Forelimb muscle (tissue), 1 donor: ENCODE measurements around the gene TJP2. TPM values are rescaled to one million over a fixed set of nuclear protein-coding genes. Genes with fewer than 3 reads are reported as not detected.

Experiments used
- DNase-seq: peaks from one replicate; pipeline ENCODE4 v3.0.0-alpha.2; 2013; ENCODE audit warnings: low read depth
- polyA plus RNA-seq: library from polyadenylated mRNA; unstranded; fragments of 120-200 nt; gene quantifications from one replicate; pipeline ENCODE4 v1.2.1, GENCODE V29; 2013; ENCODE audit not compliant: insufficient read length

The TJP2 gene
- polyA plus RNA-seq, 1 donor = 9.7 TPM

- no peak for DNase-seq
These were observed 58.1 kb downstream of the TJP2 start for GRCh38 chr9:69232135-69232534.

GRCh38 chr9:69234683-69235082 lies 60.6 kb downstream of the TJP2 start:
- no peak for DNase-seq

GRCh38 chr9:69236188-69236587 lies 62.1 kb downstream of the TJP2 start:
- no peak for DNase-seq

- DNase-seq = no peak
These were observed 63.7 kb downstream of the TJP2 start for GRCh38 chr9:69237702-69238295.

- no peak for DNase-seq
These were observed 69.0 kb downstream of the TJP2 start for GRCh38 chr9:69243116-69243515.

GRCh38 chr9:69246629-69247028 lies 72.6 kb downstream of the TJP2 start:
- no peak for DNase-seq

GRCh38 chr9:69248005-69248404 lies 73.9 kb downstream of the TJP2 start:
- no peak for DNase-seq

GRCh38 chr9:69249337-69249736 lies 75.3 kb downstream of the TJP2 start:
- no peak for DNase-seq

- no peak for DNase-seq
These were observed 76.6 kb downstream of the TJP2 start for GRCh38 chr9:69250681-69251080.

GRCh38 chr9:69252436-69252835 lies 78.4 kb downstream of the TJP2 start:
- no peak for DNase-seq

GRCh38 chr9:69253057-69253456 lies 79.0 kb downstream of the TJP2 start:
- no peak for DNase-seq

GRCh38 chr9:69254223-69254622 lies 80.1 kb downstream of the TJP2 start:
- DNase-seq = no peak

GRCh38 chr9:69255591-69255990 lies 81.5 kb downstream of the TJP2 start:
- DNase-seq = no peak

GRCh38 chr9:69258551-69258950 lies 84.5 kb downstream of the TJP2 start:
- no peak for DNase-seq

- DNase-seq = no peak
These were observed 86.1 kb downstream of the TJP2 start for GRCh38 chr9:69260161-69260560.

GRCh38 chr9:69261636-69262035 lies 87.6 kb downstream of the TJP2 start:
- DNase-seq = no peak

GRCh38 chr9:69264526-69264925 lies 90.4 kb downstream of the TJP2 start:
- no peak for DNase-seq

GRCh38 chr9:69265891-69266290 lies 91.8 kb downstream of the TJP2 start:
- no peak for DNase-seq

- no peak for DNase-seq
These were observed 98.1 kb downstream of the TJP2 start for GRCh38 chr9:69272212-69272611.

- DNase-seq = no peak
These were observed 99.1 kb downstream of the TJP2 start for GRCh38 chr9:69273161-69273560.

- no peak for DNase-seq
These were observed 102.7 kb downstream of the TJP2 start for GRCh38 chr9:69276775-69277174.

- DNase-seq = no peak
These were observed 105.1 kb downstream of the TJP2 start for GRCh38 chr9:69279084-69279731.

GRCh38 chr9:69279733-69280132 lies 105.7 kb downstream of the TJP2 start:
- no peak for DNase-seq

- DNase-seq = no peak
These were observed 108.9 kb downstream of the TJP2 start for GRCh38 chr9:69283003-69283402.
